ENCODE results near the gene NYNRIN.

DNA sequence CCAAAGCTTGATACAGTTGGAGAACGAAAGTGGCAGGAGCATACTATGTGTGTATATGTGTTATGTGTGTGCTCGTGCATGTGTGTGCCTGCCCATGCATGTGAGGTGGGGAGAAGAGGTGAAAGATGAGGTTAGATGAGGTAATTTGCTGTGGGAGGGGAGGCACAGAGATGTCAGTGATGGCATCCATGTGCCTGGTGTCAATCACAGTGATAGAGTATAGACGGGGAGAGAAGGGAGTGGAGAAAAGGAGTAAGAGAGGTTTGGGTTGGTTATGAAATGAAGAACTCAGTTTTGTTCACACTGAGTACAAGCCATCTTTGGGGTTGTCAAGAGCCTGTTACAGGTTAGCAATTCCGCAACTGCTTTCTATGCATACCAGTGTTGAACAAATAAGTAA lies 14.6 kb upstream of the NYNRIN start:
- TF ChIP-seq, protein P1, sequence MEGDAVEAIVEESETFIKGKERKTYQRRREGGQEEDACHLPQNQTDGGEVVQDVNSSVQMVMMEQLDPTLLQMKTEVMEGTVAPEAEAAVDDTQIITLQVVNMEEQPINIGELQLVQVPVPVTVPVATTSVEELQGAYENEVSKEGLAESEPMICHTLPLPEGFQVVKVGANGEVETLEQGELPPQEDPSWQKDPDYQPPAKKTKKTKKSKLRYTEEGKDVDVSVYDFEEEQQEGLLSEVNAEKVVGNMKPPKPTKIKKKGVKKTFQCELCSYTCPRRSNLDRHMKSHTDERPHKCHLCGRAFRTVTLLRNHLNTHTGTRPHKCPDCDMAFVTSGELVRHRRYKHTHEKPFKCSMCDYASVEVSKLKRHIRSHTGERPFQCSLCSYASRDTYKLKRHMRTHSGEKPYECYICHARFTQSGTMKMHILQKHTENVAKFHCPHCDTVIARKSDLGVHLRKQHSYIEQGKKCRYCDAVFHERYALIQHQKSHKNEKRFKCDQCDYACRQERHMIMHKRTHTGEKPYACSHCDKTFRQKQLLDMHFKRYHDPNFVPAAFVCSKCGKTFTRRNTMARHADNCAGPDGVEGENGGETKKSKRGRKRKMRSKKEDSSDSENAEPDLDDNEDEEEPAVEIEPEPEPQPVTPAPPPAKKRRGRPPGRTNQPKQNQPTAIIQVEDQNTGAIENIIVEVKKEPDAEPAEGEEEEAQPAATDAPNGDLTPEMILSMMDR (IDR thresholded peaks at IDR 0.05): no peak
- TF ChIP-seq POLR2A (IDR thresholded peaks at IDR 0.05): no peak

Measured in Peyer's patch (tissue), 4 donors.